SH-SY5Y (cell line): Measurements from ENCODE around the gene NAA80.

ENCODE experiments used
- GATA2 ChIP-seq: IDR thresholded peaks from 2 replicates; pipeline ENCODE4 v1.6.1; 2011; ENCODE audit warnings: mild to moderate bottlenecking, low read depth, low read length
- GATA3 ChIP-seq: IDR thresholded peaks from 2 replicates; pipeline ENCODE4 v1.6.1; 2011; ENCODE audit warnings: low read depth, mild to moderate bottlenecking, low read length, moderate library complexity

GRCh38 chr3:50331364-50331907 is 32.2 kb upstream of the NAA80 start:
- TF ChIP-seq GATA3 (no peak), GATA2 (no peak)
